K562 (cell line): Measurements from ENCODE around the gene AGRN. TPM values are rescaled to one million over a fixed set of nuclear protein-coding genes. Genes with fewer than 3 reads are reported as not detected.

Experiments used
- ATF4 ChIP-seq: fragments of 450-650 bp; formaldehyde crosslinking; IDR thresholded peaks from 2 replicates; pipeline ENCODE4 v1.4.0; 2022; ENCODE audit warnings: mild to moderate bottlenecking, moderate library complexity
- GTF2B ChIP-seq: IDR thresholded peaks from 2 replicates; pipeline ENCODE4 v1.6.1; 2011; ENCODE audit not compliant: insufficient read length; ENCODE audit errors: extremely low read depth
- HDAC1 ChIP-seq, 2 experiments: fragments of 450-650 bp; IDR thresholded peaks; 2 replicates each; pipeline ENCODE4 v1.6.1; 2016 to 2017; ENCODE audit warnings: inconsistent platforms in 1 of 2, mild to moderate bottlenecking in 1 of 2, moderate library complexity in 1 of 2
- HOMEZ ChIP-seq: fragments of 250-450 bp; sonication (Bioruptor Pico); IDR thresholded peaks from 2 replicates; pipeline ENCODE4 v1.4.0; 2020; ENCODE audit warnings: mild to moderate bottlenecking, moderate library complexity
- MAZ ChIP-seq, 2 experiments: fragments of 450-650 bp in 1 of 2; sonication (generic) in 1 of 2; formaldehyde crosslinking; IDR thresholded peaks in 1 of 2; conservative IDR thresholded peaks in 1 of 2; 2 replicates each; pipeline versions ENCODE4 v1.4.0 to v1.5.0; 2020; ENCODE audit warnings: mild to moderate bottlenecking in 1 of 2, missing genetic modification reagents in 1 of 2
- MEF2D ChIP-seq: conservative IDR thresholded peaks from 2 replicates; pipeline ENCODE4 v1.6.1; 2016; ENCODE audit warnings: low read depth, missing genetic modification characterization, missing compliant biosample characterization
- NR1H2 ChIP-seq: sonication (generic); formaldehyde crosslinking; IDR thresholded peaks from 2 replicates; pipeline ENCODE4 v1.4.0; 2020; ENCODE audit warnings: mild to moderate bottlenecking, missing genetic modification reagents
- POLR2G ChIP-seq: fragments of 200-400 bp; formaldehyde crosslinking; IDR thresholded peaks from 2 replicates; pipeline ENCODE4 v1.6.1; 2017; ENCODE audit warnings: low read depth, mild to moderate bottlenecking, antibody characterized with exemption, low read length, moderate library complexity
- POLR3G ChIP-seq: IDR thresholded peaks from 2 replicates; pipeline ENCODE4 v1.6.1; 2011; ENCODE audit not compliant: insufficient read length, insufficient replicate concordance; ENCODE audit errors: extremely low read depth
- ZBTB40 ChIP-seq, 2 experiments: fragments of 450-650 bp in 1 of 2; sonication (generic) in 1 of 2; formaldehyde crosslinking in 1 of 2; IDR thresholded peaks; 2 replicates each; pipeline versions ENCODE4 v1.7.1 to v1.9.0; 2016 to 2022; ENCODE audit warnings: inconsistent platforms in 1 of 2, mild to moderate bottlenecking in 1 of 2, missing genetic modification reagents in 1 of 2
- ZNF639 ChIP-seq, 2 experiments: fragments of 200-800 bp in 1 of 2; sonication (Bioruptor generic) in 1 of 2; sonication (generic) in 1 of 2; formaldehyde crosslinking in 1 of 2; IDR thresholded peaks in 1 of 2; conservative IDR thresholded peaks in 1 of 2; 2 replicates each; pipeline versions ENCODE4 v1.5.0 to v1.6.1; 2016 to 2020; ENCODE audit warnings: missing compliant biosample characterization in 1 of 2, missing genetic modification characterization in 1 of 2, missing genetic modification reagents in 1 of 2
- ZNF699 ChIP-seq: fragments of 250-450 bp; sonication (Bioruptor Pico); IDR thresholded peaks from 2 replicates; pipeline ENCODE4 v1.8.0; 2021; ENCODE audit warnings: mild to moderate bottlenecking, moderate library complexity; ENCODE audit not compliant: insufficient replicate concordance
- polyA plus RNA-seq, 8 experiments: library from polyadenylated mRNA; depleted of rRNA in 4 of 8; stranded (reverse) in 5 of 8; unstranded in 3 of 8; fragments of >200 nt; fragmentation: Nextera tagmentation in 2 of 8; fragmentation: Illumina TruSeq in 1 of 8; extraction: Ambion mirVana in 2 of 8; extraction: Trizol in 1 of 8; gene quantifications; 2 replicates each; pipeline versions ENCODE4 v1.2.1 to v1.2.3, GENCODE V29; 2011 to 2014; ENCODE audit warnings: inconsistent platforms in 1 of 8, missing spikeins in 1 of 8
- total RNA-seq, 7 experiments: library from RNA; depleted of rRNA in 6 of 7; stranded (reverse); fragments of >200 nt in 6 of 7; fragmentation: Illumina TruSeq in 2 of 7; extraction: Trizol in 2 of 7; gene quantifications; 2 replicates each; pipeline versions ENCODE4 v1.2.1 to v1.2.3, GENCODE V29; 2011 to 2021; ENCODE audit warnings: low replicate concordance in 1 of 7

Gene AGRN
- total and polyA plus RNA-seq, 9 of the 15 experiments (the other 6 are each of a cell fraction or from before 2014, with no cell fraction given) = 0.04 to 111 (median 18.1) TPM

GRCh38 chr1:1033009-1033587 lies 13.2 kb downstream of the AGRN start (continued):
- TF ChIP-seq ZBTB40 (IDR thresholded peaks at IDR 0.05) = no peak
- TF ChIP-seq ZBTB40 (CRISPR knock-in tag; IDR thresholded peaks at IDR 0.05) = no peak
- TF ChIP-seq POLR2G = peak; percentile 63
- TF ChIP-seq ZNF699 (CRISPR knock-in tag) = no peak
- TF ChIP-seq ATF4 (CRISPR knock-in tag) = no peak
- no peak for TF ChIP-seq ZNF639 (CRISPR knock-in tag; conservative IDR thresholded peaks at IDR 0.05 in 1 of 2, IDR thresholded peaks at IDR 0.05 in 1 of 2)
- TF ChIP-seq MEF2D (tag) = no peak
- no peak for TF ChIP-seq HOMEZ (CRISPR knock-in tag)
- TF ChIP-seq HDAC1 (IDR thresholded peaks at IDR 0.05) = no peak
- no peak for TF ChIP-seq NR1H2 (CRISPR knock-in tag)
- TF ChIP-seq GTF2B = no peak
- peak; percentile 61 to 90; a peak in 3 of 4 replicates for TF ChIP-seq MAZ (CRISPR knock-in tag; conservative IDR thresholded peaks at IDR 0.05 in 1 of 2, IDR thresholded peaks at IDR 0.05 in 1 of 2)
- no peak for TF ChIP-seq POLR3G
